Gastroesophageal sphincter (tissue), 3 donors: ENCODE results near the gene TRAM2.

Experiments used
- CTCF ChIP-seq, 4 experiments: fragments of 200-600 bp in 2 of 4; fragments of 450-650 bp in 2 of 4; sonication (generic) in 1 of 4; IDR thresholded peaks; one replicate each; pipeline ENCODE4 v1.5.1; 2017 to 2019; ENCODE audit warnings: antibody characterized with exemption in 4 of 4, mild to moderate bottlenecking in 2 of 4, moderate library complexity in 2 of 4
- POLR2A ChIP-seq, 2 donors: fragments of 450-650 bp; IDR thresholded peaks; one replicate each; pipeline ENCODE4 v1.6.1; 2017; ENCODE audit warnings: antibody characterized with exemption in 2 of 2, mild to moderate bottlenecking in 2 of 2, moderate library complexity in 1 of 2
- POLR2AphosphoS5 ChIP-seq: sonication (generic); formaldehyde crosslinking; IDR thresholded peaks from one replicate; pipeline ENCODE4 v1.6.1; 2017; ENCODE audit warnings: antibody characterized with exemption

GRCh38 chr6:52491203-52492069 lies 85.4 kb downstream of the TRAM2 start:
- no peak for TF ChIP-seq CTCF (IDR thresholded peaks at IDR 0.05)
- no peak for TF ChIP-seq POLR2AphosphoS5
- no peak for TF ChIP-seq POLR2A (IDR thresholded peaks at IDR 0.05)
